GM12878 (cell line): ENCODE data around the gene HOMER2.

Experiments
- BHLHE40 ChIP-seq, 2 experiments: fragments of 450-650 bp in 1 of 2; IDR thresholded peaks; 2 replicates each; pipeline ENCODE4 v1.6.1; 2011 to 2017; ENCODE audit warnings: low read depth in 2 of 2, borderline replicate concordance in 1 of 2, improper control_type of control experiment in 1 of 2, low read length in 1 of 2, mild to moderate bottlenecking in 1 of 2
- ESRRA ChIP-seq: IDR thresholded peaks from 2 replicates; pipeline ENCODE4 v1.6.1; 2012; ENCODE audit warnings: mild to moderate bottlenecking, low read length, improper control_type of control experiment
- MXI1 ChIP-seq: fragments of 150-350 bp; IDR thresholded peaks from 2 replicates; pipeline ENCODE4 v1.6.1; 2011; ENCODE audit warnings: low read depth, mild to moderate bottlenecking, inconsistent platforms, low read length, improper control_type of control experiment
- POLR2A ChIP-seq: IDR thresholded peaks from 2 replicates; pipeline ENCODE4 v1.6.1; 2011; ENCODE audit warnings: low read depth, mild to moderate bottlenecking, low read length
- SP1 ChIP-seq: IDR thresholded peaks from one replicate; pipeline ENCODE4 v1.6.1; 2011; ENCODE audit warnings: low read depth, low read length
- SREBF2 ChIP-seq: IDR thresholded peaks from 2 replicates; pipeline ENCODE4 v1.6.1; 2012; ENCODE audit warnings: mild to moderate bottlenecking, low read length
- ZNF207 ChIP-seq: fragments of 450-650 bp; IDR thresholded peaks from 2 replicates; pipeline ENCODE4 v1.6.1; 2014; ENCODE audit warnings: antibody characterized with exemption, mild to moderate bottlenecking, borderline replicate concordance
- TF ChIP-seq, protein P1 (sequence below): IDR thresholded peaks from 2 replicates; pipeline ENCODE4 v1.6.1; 2011; ENCODE audit warnings: borderline replicate concordance, low read depth, mild to moderate bottlenecking, moderate library complexity, low read length; ENCODE audit not compliant: insufficient read depth, poor library complexity, severe bottlenecking
- TF ChIP-seq, protein P2 (sequence below), 3 experiments: IDR thresholded peaks in 2 of 3; conservative IDR thresholded peaks in 1 of 3; 2 replicates each; pipeline ENCODE4 v1.5.1; 2011; ENCODE audit warnings: low read depth in 3 of 3, low read length in 3 of 3, mild to moderate bottlenecking in 3 of 3, control low read depth in 2 of 3, moderate library complexity in 2 of 3, inconsistent platforms in 1 of 3, mixed read lengths in 1 of 3; ENCODE audit not compliant: control insufficient read depth in 2 of 3, insufficient read depth in 1 of 3; ENCODE audit errors: extremely low read depth in 1 of 3

DNA sequence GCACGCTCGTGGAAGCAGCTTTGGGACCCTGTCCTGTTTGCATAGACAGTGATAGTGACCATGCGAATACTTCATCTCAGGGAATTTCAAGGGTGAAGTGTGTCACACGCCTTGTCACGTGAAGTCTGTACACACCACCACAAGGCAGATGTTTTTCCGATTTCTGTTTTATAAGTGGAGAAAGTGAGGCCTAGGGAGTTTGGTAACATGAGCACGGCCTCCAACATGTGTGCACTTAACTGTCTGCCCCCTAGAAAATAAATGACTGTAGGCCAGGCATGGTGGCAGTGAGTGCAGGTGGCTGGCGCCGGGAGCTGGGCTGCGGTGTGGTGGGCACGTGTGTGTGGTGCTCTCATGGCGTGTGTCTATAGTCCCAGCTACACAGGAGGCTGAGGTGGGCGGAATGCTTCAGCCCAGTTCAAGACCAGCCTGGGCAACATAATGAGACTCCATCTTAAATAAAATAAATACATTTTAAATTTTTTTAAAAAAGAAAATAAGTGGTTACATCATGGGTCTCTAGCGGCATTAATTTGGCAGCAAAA, 101.1 kb downstream of the HOMER2 start:
- TF ChIP-seq, protein P1, sequence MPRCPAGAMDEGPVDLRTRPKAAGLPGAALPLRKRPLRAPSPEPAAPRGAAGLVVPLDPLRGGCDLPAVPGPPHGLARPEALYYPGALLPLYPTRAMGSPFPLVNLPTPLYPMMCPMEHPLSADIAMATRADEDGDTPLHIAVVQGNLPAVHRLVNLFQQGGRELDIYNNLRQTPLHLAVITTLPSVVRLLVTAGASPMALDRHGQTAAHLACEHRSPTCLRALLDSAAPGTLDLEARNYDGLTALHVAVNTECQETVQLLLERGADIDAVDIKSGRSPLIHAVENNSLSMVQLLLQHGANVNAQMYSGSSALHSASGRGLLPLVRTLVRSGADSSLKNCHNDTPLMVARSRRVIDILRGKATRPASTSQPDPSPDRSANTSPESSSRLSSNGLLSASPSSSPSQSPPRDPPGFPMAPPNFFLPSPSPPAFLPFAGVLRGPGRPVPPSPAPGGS: no peak
- TF ChIP-seq, protein P2, sequence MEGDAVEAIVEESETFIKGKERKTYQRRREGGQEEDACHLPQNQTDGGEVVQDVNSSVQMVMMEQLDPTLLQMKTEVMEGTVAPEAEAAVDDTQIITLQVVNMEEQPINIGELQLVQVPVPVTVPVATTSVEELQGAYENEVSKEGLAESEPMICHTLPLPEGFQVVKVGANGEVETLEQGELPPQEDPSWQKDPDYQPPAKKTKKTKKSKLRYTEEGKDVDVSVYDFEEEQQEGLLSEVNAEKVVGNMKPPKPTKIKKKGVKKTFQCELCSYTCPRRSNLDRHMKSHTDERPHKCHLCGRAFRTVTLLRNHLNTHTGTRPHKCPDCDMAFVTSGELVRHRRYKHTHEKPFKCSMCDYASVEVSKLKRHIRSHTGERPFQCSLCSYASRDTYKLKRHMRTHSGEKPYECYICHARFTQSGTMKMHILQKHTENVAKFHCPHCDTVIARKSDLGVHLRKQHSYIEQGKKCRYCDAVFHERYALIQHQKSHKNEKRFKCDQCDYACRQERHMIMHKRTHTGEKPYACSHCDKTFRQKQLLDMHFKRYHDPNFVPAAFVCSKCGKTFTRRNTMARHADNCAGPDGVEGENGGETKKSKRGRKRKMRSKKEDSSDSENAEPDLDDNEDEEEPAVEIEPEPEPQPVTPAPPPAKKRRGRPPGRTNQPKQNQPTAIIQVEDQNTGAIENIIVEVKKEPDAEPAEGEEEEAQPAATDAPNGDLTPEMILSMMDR (IDR thresholded peaks at IDR 0.05 in 2 of 3, conservative IDR thresholded peaks at IDR 0.05 in 1 of 3; ENCODE audit: control insufficient read depth in 2 of 3, extremely low read depth in 1 of 3, insufficient read depth in 1 of 3, low read depth in 3 of 3, low read length in 3 of 3): no peak
- TF ChIP-seq POLR2A (no peak), BHLHE40 (IDR thresholded peaks at IDR 0.05; ENCODE audit: borderline replicate concordance in 1 of 2, low read depth in 2 of 2, low read length in 1 of 2) (no peak), SP1 (no peak), ZNF207 (no peak), ESRRA (no peak), SREBF2 (no peak), MXI1 (no peak)
